ENCODE data around the gene PHYH.
A peak's percentile ranks its signal among the peaks of the same experiment; 100 is the strongest.
"Not testable (repeated sequence)": the region's sequence is repeated elsewhere in the genome, so short reads cannot be mapped to it uniquely, and the experiment has no call there.

The PHYH gene

DNA sequence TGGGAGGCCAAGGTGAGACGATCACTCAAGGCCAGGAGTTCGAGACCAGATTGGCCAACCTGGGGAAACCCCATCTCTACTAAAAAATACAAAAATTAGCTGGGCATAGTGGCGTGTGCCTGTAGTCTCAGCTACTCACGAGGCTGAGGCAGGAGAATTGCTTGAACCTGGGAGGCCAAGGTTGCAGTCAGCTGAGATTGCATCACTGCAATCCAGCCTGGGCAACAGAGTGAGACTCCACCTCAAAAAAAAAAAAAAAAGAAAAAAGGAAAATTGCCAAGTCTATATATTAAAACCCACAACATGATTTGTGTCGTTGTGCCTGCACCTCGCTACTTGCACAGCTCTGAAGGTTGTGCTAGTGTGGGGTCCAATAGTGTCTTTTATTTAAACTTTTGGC is 17.5 kb downstream of the PHYH start:
- DNase-seq; intact Hi-C loops (cut with DNase I): not testable (repeated sequence)

DNA sequence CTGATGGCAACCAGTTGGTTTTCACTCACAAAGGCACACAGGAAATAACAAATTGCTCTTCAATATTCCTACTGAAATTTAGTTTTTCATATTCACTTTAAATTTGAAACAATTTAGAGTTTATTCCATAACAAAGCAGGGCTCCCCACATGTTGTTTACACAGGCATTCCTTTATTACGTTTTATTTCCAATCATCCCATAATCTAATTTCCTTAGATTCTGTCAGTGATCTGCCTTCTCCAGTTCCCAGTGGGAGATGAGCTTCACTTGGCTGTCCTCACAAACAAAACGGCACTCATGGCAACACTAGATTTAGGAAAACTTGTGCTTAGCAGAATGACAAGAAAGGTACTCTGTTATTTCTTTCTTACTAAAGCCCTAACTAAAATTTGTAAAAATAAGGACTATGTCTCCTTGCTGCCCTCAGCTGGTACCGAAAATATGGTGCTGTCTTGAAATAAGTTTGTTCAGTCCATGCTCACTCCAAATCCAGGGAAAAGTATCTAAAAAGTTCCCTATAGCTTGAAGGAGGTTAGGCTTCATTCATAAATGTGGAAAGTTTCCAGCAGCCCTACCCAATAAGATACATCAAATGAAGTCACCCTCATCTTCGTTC is 23.0 kb downstream of the PHYH start:
- intact Hi-C loops (cut with DNase I) = loop anchor here (10.0 kb wide), 1 partner anchor 112 kb away; the partner anchor contains the start of gene MCM10
- DNase-seq = no peak

- not testable (repeated sequence) for DNase-seq
- intact Hi-C loops (cut with DNase I) = loop anchor here (10.0 kb wide), 1 partner anchor 111 kb away; the partner anchor contains the start of gene MCM10
Measured at GRCh38 chr10:13276146-13276545, 23.7 kb downstream of the PHYH start.

GRCh38 chr10:13272164-13272571 is 27.7 kb downstream of the PHYH start:
- intact Hi-C loops (cut with DNase I) = loop anchor here (10.0 kb wide), 1 partner anchor 107 kb away; the partner anchor contains the start of gene MCM10
- peak; percentile 46 to 95 (median 72) for DNase-seq

GRCh38 chr10:13271552-13272163 is 28.2 kb downstream of the PHYH start:
- peak in 6 of 10 donors; percentile 10 to 86 (median 40) for DNase-seq

DNA sequence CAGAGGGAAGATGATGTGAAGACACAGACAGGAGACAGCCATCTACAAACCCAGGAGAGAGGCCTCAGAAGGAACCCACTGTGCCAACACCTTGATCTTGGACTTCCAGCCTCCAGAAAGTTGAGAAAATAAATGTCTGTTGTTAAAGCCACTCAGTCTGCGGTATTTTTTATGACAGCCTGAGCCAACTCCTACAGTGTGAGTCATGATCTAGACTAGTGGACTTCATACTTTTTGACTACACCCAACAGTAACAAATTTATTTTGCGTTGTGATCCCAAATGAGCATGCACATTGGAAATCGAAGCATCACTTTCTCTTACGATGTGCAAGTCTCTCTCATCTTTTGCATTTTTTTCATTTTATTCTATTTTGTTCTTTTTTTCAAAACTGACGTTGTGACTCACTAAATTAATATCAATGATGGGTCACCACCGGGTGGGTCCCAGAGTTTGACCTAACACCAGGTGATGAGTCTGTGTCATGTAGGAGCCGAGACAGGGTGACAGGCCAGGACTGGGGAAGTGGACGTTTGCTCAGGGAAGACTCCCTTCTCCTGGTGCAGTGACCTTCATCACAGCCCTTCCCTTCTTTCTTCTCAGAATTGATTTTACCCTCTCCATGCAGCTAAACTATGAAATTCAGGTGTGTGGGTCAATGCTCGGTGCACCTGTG is 28.9 kb downstream of the PHYH start:
- DNase-seq = peak in 1 of 10 donors; percentile 1

More at GRCh38 chr10:13271552-13272163, 28.2 kb downstream of the PHYH start:
- intact Hi-C loops (cut with DNase I) = loop anchor here (10.0 kb wide), 1 partner anchor 107 kb away; the partner anchor contains the start of gene MCM10

DNA sequence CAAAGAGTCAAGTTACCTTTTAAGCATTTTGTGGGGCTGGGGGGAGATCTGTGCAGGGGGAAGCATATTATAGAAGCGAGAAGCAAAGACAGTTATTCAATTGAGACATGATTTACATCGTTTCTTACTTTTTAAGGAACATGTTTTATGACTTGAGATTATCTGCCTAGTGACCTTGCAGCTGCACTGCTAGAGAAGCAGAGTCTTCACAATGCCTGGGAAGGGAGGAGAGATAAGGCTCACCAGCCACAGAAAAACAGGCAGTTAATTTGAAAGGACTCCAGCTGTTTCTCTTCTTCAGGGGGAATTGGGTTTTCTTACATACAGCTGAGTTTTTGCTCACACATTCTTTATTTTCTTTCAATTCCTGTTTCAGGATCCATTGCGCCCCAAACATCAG is 31.0 kb downstream of the PHYH start:
- intact Hi-C loops (cut with DNase I) = loop anchor here (10.0 kb wide), 1 partner anchor 64 kb away; no protein-coding TSS in a partner anchor

More for the DNA sequence above, 28.9 kb downstream of the PHYH start:
- intact Hi-C loops (cut with DNase I) = loop anchor here (10.0 kb wide), 1 partner anchor 106 kb away; the partner anchor contains the start of gene MCM10

GRCh38 chr10:13268310-13268709 is 31.6 kb downstream of the PHYH start:
- intact Hi-C loops (cut with DNase I) = loop anchor here (10.0 kb wide), 1 partner anchor 64 kb away; no protein-coding TSS in a partner anchor
- no peak for DNase-seq

More for the DNA sequence above, 31.0 kb downstream of the PHYH start:
- peak in 1 of 10 donors; percentile 3 for DNase-seq

DNA sequence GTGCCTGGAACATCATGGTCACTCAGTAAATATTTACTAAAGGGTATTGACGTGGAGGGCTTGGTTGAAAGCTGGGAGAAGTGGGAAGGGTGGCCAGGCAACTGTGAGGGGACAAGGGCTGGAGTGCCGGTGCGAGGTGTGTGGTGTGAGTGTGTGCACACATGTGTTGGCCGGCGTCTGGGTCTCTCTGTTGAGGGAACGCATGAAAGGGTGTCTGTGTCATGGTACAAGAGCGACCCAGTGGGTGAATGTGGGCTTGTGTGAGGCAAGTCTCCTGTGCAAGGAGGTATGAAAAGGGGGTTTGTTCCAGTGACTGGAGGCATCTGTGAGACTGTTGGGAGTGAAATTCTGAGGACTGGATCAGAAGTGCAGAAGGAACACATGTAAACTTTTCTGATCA is 36.3 kb downstream of the PHYH start:
- intact Hi-C loops (cut with DNase I) = loop anchor here (10.0 kb wide), 1 partner anchor 59 kb away; no protein-coding TSS in a partner anchor
- DNase-seq = peak in 1 of 10 donors; percentile 62

- intact Hi-C loops (cut with DNase I) = loop anchor here (10.0 kb wide), 1 partner anchor 58 kb away; no protein-coding TSS in a partner anchor
- DNase-seq = no peak
Measured at GRCh38 chr10:13262433-13262832, 37.4 kb downstream of the PHYH start.

DNA sequence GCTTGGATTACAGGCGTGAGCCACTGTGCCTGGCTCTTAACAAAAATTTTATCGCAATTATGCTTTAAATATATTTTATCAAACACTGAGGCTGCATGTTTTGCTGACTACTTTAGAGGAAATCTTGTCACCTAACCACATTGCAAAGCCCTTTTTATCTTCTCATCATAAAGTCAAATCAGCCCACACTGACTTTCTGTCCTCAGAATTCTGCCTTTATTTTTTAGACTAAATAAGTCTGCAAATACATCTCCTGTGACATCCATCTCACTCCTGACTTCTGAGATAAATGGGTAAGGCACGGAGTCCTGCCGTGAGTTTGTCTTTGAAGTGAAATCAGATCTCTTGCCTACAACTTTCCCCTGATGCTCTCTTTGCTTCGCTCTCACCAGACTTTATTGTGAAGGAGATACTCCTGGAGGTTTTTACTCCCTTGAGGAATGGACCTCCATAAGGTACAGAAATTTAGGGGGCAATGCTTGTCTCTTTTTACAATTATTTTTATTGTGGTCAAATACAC is 42.2 kb downstream of the PHYH start:
- intact Hi-C loops (cut with DNase I) = no loop called here
- DNase-seq = no peak

GRCh38 chr10:13256627-13257026 is 43.2 kb downstream of the PHYH start:
- intact Hi-C loops (cut with DNase I) = no loop called here

GRCh38 chr10:13253726-13254125 is 46.1 kb downstream of the PHYH start:
- peak in 1 of 10 donors; percentile 2 for DNase-seq
- intact Hi-C loops (cut with DNase I) = no loop called here

More at GRCh38 chr10:13256627-13257026, 43.2 kb downstream of the PHYH start:
- no peak for DNase-seq

DNA sequence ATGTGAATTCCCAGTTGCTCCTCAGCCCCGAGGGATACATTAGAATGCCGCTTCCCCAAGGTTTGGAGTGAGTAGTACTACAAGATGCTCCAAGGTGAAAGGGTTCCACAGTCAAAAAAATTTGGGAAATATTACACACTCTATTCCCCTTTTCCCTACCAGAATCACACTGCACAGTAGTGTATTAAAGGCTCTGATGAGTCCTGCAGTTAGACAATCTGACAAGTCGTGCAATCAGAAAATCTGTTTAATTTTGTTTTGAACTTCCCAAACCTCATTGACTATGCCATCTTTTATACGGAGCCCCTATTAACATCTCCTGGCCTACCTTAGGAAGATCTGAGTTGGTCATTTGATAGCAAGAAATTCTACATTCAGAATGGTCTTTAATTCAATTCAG is 52.1 kb downstream of the PHYH start:
- intact Hi-C loops (cut with DNase I) = no loop called here
- DNase-seq = peak in 1 of 10 donors; percentile 0

- intact Hi-C loops (cut with DNase I) = no loop called here
- DNase-seq = peak in 1 of 10 donors; percentile 49
Measured at GRCh38 chr10:13247246-13247645, 52.6 kb downstream of the PHYH start.

GRCh38 chr10:13242260-13242659 is 57.6 kb downstream of the PHYH start:
- peak in 1 of 10 donors; percentile 12 for DNase-seq
- intact Hi-C loops (cut with DNase I) = not testable (repeated sequence)

DNA sequence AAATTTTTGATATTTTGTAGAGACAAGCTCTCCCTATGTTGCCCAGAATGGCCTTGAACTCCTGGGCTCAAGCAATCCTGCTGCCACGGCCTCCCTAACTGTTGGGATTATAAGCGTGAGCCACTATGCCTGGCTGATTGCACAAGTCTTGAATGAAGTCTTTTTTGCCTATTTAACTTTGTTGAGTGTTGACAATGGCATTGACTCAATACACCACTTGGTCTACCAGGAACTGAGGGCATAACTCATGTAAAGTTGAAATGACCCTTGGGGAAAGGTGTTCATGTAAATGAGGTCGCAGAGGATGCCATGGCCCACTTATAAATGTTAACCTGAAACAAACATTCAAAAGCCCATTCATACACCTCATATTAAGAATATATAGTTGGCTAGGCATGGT is 58.3 kb downstream of the PHYH start:
- intact Hi-C loops (cut with DNase I) = no loop called here
- DNase-seq = no peak

DNA sequence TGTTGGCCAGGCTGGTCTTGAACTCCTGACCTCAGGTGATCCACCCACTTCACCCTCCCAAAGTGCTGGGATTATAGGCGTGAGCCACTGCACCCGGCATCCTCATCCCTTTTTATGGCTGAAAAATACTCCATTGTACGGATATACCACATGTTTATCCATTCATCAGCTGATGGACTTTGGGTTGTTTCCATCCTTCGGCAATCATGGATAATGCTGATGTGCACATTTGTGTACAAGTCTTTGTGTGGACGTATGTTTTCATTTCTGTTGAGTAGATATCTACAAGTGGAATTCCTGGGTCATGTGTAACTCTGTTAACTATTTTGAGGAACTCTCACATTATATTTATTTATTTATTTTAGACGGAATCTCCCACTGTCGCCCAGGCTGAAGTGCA is 59.9 kb downstream of the PHYH start:
- intact Hi-C loops (cut with DNase I) = no loop called here
- DNase-seq = no peak

GRCh38 chr10:13238271-13239077 is 61.4 kb downstream of the PHYH start:
- DNase-seq = no peak
- intact Hi-C loops (cut with DNase I) = no loop called here

DNA sequence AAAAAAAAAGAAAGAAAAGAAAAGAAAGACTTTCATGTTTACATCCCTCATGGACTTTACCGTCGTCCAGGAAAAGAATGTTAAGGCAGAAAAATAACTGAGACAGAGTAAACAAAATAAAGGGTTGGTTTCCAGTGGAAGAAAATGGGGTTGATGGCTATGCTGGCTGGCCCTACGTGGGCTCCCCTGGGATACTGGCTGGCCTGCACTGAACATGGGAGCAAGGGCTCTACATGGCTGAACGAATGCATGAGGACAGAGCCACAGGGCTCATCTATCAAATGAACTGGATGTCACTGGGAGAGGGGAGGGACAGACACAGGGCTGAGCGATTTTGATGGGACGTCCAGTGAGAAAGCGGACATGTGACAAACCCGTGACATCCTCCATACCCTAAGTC is 63.2 kb downstream of the PHYH start:
- DNase-seq = no peak
- intact Hi-C loops (cut with DNase I) = no loop called here
